GM21447 (cell line): ENCODE data around the gene CARD6.
A peak's percentile ranks its signal among the peaks of the same experiment; 100 is the strongest.
"Not testable (repeated sequence)": the region's sequence is repeated elsewhere in the genome, so short reads cannot be mapped to it uniquely, and the experiment has no call there.

Experiments used
- ATAC-seq: cut with Tn5 transposase; IDR thresholded peaks from one replicate; pipeline ENCODE4 v1.9.1; 2021; ENCODE audit not compliant: unreplicated experiment

CARD6 gene

DNA sequence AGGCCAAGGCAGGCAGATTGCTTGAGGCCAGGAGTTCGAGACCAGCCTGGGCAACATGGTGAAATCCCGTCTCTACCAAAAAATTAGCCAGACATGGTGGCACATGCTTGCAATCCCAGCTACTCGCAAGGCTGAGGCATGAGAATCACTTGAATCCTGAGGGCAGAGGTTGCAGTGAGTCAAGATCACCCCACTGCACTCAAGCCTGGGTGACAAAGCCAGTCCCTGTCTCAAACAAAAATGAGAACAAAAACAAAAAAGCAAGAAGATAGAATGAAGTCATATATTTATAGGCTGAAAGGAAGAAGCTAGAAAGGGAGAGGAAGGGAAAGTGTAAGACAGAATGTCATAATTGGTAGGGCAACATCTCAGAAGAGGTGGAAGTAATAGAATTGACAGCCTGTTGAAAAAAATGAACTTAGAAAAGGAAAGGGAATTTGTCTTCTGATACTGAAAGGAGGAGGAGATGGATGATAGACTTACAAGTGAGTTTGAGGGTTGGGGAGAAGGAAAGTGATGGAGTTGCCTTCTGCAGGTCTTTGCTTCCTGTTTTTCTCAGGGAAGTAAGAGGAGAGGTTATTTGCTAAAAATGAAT is 32.2 kb downstream of the CARD6 start:
- no peak for ATAC-seq

DNA sequence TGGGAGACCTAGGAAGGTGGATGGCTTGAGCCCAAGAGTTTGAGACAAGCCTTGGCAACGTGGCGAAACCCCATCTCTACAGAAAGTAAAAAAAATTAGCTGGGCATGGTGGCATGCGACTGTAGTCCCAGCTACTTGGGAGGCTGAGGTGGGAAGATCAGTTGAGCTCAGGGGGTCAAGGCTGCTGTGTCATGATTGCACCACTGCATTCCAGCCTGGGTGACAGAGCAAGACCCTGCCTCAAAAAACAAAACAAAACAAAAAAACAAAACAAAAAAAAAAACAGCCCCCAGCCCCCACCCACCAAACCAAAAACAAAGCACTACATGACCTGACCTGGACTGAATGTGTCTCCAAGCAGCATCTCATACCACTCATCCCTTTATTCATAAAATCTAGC is 34.8 kb downstream of the CARD6 start:
- ATAC-seq = no peak

DNA sequence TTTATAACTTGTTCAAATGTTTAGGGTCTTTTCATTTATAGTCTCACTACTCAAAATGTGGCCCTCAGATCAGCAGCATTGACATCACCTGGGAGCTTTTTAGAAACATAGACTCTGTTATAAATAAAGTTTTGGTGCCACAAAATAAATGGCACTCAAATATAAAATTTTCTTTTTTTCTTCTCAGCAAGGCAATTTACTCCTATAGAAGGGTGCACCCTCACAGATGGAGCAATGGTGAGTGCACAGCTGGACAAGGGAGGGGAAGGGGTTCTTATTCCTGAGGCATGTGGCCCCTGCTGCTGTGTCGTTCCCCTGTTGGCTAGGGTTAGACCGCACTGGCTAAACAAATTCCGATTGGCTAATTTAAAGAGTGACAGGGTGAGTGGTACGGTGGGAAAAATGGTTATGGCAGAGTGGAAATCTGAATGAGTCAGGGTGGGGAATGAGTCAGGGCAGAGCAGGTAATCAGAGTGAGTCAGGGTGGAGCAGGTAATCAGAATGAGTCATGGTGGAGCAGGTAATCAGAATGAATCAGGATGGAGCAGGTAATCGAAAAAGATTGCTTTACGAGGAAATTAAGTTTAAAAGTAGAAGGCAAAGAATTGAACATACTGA is 36.3 kb downstream of the CARD6 start:
- no peak for ATAC-seq

DNA sequence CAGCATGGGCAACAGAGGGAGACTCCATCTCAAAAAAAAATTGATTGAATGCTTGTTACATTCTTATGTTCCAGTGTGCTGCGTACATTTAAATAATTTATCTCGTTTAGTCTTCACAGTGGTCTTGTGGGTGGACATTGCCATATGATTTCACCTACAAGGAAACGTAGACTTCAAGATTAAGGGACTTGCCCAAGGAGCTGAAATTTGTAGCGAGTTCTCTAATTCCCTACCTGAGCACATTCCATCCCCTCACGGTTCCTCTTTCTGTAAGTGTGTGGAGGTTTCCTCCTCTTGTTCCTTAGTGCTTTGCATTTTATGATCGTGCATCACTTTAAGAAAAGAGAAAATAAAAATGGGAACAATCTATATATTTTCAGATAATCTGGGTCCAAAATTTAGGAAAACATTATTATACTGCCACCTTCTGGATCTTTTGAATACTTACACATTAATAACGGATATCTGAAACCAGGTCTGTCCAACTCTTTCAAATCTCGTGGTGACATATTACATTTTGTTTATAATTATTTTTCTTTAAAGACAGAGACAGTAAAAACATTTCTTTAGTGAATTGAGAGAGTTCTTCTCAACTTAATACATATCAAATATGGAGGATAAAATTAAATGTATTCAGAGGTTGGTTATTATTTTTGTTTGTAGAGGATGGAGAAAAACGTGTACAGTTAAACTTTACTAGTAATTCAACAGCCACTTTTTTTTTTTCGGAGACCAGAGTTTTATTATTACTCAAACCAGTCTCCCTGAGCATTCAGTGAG is 38.2 kb downstream of the CARD6 start:
- no peak for ATAC-seq

DNA sequence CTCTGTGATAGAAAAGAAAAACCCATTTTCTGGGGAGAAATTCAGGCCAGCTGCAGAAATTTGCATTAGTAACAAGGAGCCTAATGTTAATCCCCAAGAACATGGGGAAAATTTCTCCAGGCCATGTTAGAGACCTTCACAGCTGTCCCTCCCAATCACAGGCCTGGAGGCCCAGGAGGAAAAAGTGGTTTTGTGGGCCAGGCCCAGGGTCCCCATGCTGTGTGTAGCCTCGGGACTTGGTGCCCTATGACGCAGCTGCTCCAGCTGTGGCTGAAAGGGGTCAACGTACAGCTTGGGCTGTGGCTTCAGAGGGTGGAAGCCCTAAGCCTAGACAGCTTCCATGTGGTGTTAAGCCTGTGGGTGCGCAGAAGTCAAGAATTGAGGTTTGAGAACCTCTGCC is 41.1 kb downstream of the CARD6 start:
- no peak for ATAC-seq

DNA sequence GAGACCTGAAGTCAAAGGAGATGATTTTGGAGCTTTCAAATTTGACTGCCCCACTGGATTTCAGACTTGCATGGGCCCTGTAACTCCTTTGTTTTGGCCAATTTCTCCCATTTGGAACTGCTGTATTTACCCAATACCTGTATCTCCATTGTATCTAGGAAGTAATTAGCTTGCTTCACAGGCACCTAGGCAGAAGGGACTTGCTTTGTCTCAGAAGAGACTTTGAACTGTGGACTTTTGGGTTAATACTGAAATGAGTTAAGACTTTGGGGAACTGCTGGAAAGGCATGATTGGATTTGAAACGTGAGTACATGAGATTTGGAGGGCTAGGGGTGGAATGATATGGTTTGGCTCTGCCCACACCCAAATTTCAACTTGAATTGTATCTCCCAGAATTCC is 41.9 kb downstream of the CARD6 start:
- not testable (repeated sequence) for ATAC-seq

DNA sequence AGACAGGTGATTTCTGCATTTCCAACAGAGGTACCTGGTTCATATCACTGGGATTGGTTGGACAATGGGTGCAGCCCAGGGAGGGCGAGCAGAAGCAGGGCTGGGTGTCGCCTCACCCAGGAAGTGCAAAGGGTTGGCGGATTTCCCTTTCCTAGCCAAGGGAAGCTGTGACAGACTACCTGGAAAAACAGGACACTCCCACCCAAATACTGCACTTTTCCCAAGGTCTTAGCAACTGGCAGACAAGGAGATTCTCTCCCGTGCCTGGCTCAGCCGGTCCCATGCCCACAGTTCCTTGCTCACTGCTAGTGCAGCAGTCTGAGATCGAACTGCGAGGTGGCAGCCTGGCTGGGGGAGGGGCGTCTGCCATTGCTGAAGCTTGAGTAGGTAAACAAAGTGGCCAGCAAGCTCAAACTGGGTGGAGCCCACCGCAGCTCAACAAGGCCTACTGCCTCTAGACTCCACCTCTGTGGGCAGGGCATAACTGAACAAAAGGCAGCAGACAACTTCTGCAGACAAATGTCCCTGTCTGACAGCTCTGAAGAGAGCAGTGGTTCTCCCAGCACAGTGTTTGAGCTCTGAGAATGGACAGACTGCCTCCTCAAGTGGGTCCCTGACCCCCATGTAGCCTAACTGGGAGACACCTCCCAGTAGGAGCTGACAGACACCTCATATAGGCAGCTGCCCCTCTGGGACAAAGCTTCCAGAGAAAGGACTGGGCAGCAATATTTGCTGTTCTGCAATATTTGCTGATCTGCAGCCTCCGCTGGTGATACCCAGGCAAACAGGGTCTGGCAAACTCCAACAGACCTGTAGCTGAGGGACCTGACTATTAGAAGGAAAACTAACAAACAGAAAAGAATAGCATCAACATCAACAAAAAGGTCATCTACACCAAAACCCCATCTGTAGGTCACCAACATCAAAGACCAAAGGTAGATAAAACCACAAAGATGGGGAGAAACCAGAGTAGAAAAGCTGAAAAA is 54.6 kb downstream of the CARD6 start:
- not testable (repeated sequence) for ATAC-seq

DNA sequence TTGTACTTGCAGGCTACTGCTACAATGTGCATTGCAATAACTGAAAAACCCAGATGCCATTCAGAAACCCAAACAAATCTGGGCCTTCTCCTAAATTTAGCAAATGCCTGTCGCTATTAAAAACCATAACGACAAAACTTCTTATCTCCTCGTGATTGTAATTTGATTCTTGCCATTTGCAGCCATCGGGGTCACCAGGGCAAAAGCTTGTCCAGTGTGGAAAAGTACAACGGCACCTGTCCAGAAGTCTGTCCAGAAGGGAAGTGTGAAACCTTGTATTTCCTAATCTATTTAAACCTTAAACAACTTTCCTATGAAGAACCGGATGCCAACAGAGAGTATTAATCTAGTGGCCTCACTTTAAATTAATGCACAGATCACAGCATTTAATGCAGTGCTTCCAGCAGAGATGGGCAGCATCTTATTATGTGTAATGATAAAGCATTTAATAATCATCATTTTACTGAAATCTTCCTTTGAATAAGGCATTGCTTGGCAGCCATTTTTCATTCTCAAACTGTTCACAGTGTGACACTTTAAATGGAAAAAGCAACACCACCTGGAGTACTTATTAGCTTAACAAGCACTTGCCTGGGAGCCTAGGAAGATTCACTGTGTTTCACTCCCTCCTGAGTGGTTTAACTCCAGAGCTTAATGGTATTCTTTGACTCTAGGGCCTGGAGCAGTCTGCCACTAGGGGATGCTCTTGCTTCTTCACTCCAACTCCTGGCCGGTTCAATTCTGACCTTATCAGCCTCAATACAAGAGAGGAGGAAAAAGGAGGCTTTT is 63.2 kb downstream of the CARD6 start:
- ATAC-seq = peak; percentile 91

DNA sequence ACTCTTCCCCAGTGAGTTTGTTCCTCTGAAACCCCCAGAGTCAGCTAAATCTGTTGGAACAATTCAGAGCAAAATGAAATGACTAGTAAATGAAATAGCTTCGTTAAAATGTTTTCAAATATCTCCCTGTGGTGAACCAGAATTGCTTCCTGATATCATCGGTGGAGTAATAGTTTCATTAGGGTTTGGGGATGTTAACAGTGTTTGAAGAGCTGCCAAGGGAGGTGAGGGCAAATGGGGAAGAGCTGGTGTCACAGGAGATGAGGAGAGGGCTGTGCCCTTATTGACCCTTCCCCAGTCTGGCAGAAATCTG is 63.8 kb downstream of the CARD6 start:
- ATAC-seq = no peak

DNA sequence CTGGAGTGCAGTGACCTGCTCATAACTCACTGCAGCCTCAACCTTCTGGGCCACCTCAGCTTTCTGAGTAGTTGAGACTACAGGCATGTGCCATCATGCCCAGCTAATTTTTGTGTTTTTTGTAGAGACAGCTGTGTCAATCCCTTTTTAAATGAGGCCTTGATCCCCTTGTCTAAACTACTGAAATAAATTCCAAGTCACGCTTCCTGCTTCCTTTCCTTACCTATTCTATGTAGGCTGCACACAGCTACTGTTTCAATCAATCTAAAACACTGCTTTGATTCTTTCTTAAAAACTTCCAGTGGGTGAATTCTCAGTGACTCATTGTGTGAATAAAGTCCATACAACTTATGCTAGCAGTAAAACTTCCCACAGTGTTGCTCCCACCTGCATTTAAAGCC is 65.2 kb downstream of the CARD6 start:
- no peak for ATAC-seq

DNA sequence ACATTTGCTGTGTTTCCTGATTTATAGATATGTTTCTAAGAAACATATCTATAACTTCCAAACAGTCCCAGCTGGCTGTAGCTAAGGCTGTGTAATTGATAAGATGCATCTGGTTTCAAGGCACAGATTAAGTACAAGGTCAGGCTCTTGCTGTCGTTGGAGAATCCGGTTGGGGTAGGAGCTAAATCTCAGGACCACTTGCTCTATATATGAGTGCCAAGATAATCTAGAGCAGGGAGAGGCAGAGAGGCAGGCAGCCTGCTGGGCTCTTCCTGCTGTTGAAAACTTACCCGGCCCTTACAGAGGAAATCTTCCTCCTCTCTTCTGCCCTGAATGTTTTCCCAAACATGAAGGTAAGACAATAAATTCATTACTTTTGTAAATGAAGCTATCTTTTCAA is 68.1 kb downstream of the CARD6 start, which contains the start of gene C7:
Gene C7 (plus strand): TSS at position 234 of the 400 bp plus-strand sequence. CDS start 114 bp downstream, at position 348.
- no peak for ATAC-seq

DNA sequence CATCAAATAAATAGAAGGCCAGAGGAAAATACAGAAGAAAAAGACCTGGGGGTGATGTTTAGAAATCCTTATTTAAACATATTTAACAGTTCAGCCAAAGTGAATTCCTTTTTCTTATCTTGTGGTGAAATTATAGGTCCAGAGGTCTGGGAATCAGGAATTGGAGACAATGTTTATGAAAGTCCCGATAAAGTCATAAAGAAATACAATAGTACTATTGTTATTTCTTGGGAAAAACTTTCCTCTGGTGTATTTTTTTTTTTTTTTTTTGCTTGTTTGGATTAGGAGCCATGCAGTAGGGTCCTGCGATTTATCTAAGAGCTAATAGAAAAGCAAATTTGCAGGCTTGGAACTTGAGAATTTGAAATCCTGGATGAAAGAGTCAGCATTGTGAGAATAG is 68.6 kb downstream of the CARD6 start:
- no peak for ATAC-seq
